ENCODE measurements around the gene AHDC1. TPM values are rescaled to one million over a fixed set of nuclear protein-coding genes. Genes with fewer than 3 reads are reported as not detected.

Gene AHDC1
- total and polyA plus RNA-seq, 9 of the 15 experiments (the other 6 are each of a cell fraction or from before 2014, with no cell fraction given), result 0.21 to 36.4 (median 4.7) TPM

DNA sequence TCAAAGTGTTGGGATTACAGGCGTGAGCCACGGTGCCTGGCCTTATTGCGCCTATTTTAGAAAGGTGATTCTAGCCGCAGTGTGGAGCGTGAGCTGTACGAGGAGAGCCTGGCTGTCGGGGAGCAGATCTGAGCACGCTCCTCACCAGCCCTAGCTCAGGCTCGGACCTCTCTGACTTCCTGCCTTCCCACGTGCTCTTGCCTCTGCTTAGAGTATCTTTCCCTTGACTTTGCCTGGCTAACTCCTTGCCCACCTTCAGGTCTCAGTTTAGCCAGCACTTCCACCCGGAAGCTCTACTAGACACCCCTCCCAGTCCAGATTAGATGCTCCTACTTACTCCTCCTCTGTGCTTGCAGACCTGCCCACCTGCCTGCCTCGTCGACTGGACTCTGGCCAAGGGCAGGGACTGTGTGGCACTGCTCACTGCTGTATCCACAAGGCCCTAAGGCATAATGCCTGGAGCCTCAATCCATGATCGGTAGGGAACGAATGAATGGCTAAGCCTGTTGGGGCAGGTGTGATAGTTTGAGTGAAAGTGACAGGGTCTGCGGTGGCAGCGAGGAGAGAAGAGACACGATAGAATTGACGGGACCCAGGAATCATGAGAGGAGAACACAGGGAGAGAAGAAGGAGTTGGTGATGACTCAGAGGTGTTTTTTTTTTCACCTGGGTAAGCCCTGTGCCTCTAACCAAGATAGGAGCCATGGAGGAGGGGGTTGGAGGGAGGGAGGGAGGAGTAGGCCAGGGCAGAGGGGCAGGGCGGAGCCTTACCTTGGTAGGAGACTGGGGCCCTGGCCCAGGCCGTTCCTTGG, 85.8 kb downstream of the AHDC1 start (continued):
- TF ChIP-seq ZNF609 (CRISPR knock-in tag; IDR thresholded peaks at IDR 0.05; ENCODE audit: borderline replicate concordance) (no peak), BRCA1 (IDR thresholded peaks at IDR 0.05) (no peak), BRCA1 (CRISPR knock-in tag; IDR thresholded peaks at IDR 0.05) (no peak), HLTF (IDR thresholded peaks at IDR 0.05) (no peak), COPS2 (conservative IDR thresholded peaks at IDR 0.05) (no peak), STAT5A (IDR thresholded peaks at IDR 0.05; ENCODE audit: borderline replicate concordance, low read length) (no peak), HDGF (IDR thresholded peaks at IDR 0.05) (peak; percentile 92), XRCC4 (IDR thresholded peaks at IDR 0.05; ENCODE audit: extremely low read depth, insufficient read depth, insufficient read length) (no peak), STAG1 (CRISPR knock-in tag; IDR thresholded peaks at IDR 0.05; ENCODE audit: borderline replicate concordance) (no peak; the same call in 1 of the 2 replicates), FOXP4 (CRISPR knock-in tag; IDR thresholded peaks at IDR 0.05; ENCODE audit: borderline replicate concordance) (no peak), ZNF239 (CRISPR knock-in tag; IDR thresholded peaks at IDR 0.05) (no peak), SMAD3 (CRISPR knock-in tag; conservative IDR thresholded peaks at IDR 0.05) (no peak), CBFB (CRISPR knock-in tag; IDR thresholded peaks at IDR 0.05) (0 out of 2 replicates have a peak, but pooled peaks have one; percentile 41)
- TF ChIP-seq, protein P1, sequence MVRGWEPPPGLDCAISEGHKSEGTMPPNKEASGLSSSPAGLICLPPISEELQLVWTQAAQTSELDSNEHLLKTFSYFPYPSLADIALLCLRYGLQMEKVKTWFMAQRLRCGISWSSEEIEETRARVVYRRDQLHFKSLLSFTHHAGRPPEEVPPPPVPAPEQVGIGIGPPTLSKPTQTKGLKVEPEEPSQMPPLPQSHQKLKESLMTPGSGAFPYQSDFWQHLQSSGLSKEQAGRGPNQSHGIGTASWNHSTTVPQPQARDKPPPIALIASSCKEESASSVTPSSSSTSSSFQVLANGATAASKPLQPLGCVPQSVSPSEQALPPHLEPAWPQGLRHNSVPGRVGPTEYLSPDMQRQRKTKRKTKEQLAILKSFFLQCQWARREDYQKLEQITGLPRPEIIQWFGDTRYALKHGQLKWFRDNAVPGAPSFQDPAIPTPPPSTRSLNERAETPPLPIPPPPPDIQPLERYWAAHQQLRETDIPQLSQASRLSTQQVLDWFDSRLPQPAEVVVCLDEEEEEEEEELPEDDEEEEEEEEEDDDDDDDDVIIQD (CRISPR knock-in tag; IDR thresholded peaks at IDR 0.05), result no peak
- TF ChIP-seq, protein P2, sequence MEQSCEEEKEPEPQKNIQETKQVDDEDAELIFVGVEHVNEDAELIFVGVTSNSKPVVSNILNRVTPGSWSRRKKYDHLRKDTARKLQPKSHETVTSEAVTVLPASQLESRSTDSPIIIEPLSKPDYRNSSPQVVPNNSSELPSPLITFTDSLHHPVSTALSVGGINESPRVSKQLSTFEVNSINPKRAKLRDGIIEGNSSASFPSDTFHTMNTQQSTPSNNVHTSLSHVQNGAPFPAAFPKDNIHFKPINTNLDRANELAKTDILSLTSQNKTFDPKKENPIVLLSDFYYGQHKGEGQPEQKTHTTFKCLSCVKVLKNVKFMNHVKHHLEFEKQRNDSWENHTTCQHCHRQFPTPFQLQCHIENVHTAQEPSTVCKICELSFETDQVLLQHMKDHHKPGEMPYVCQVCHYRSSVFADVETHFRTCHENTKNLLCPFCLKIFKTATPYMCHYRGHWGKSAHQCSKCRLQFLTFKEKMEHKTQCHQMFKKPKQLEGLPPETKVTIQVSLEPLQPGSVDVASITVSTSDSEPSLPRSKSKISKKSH (CRISPR knock-in tag; IDR thresholded peaks at IDR 0.05), result no peak
- TF ChIP-seq, protein P3, sequence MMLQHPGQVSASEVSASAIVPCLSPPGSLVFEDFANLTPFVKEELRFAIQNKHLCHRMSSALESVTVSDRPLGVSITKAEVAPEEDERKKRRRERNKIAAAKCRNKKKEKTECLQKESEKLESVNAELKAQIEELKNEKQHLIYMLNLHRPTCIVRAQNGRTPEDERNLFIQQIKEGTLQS (IDR thresholded peaks at IDR 0.05), result peak; percentile 80; the same call in 1 of the 2 replicates
- TF ChIP-seq, protein P3 (CRISPR knock-in tag; conservative IDR thresholded peaks at IDR 0.05), result no peak

Measured in K562 (cell line).